ENCODE measurements around the gene MARVELD1. TPM values are rescaled to one million over a fixed set of nuclear protein-coding genes. Genes with fewer than 3 reads are reported as not detected.

MARVELD1 gene
- total RNA-seq, 1 donor from 2014 or later = 43.7 TPM

GRCh38 chr10:97760461-97761257 is 47.1 kb downstream of the MARVELD1 start:
- Histone ChIP-seq H3K36me3 (peaks cover 47 to 53% of the 10 kb centered on the region in 2 donors), H3K27me3 (no peaks in the 10 kb centered on the region), H3K9me3 (no peaks in the 10 kb centered on the region), H3K4me1 (no peaks in the 10 kb centered on the region), H3K4me3 (no peak overlapping the region), H3K27ac (no peak overlapping the region)
- DNase-seq (ENCODE audit: low spot score in 2 of 2) = no peak
- no peak for TF ChIP-seq CTCF (IDR thresholded peaks at IDR 0.05)
- intact Hi-C loops (cut with DNase I) = no loop called here

GRCh38 chr10:97761331-97761865 is 47.9 kb downstream of the MARVELD1 start:
- intact Hi-C loops (cut with DNase I) = no loop called here
- Histone ChIP-seq H3K4me1 (no peaks in the 10 kb centered on the region), H3K27ac (no peak overlapping the region), H3K9me3 (no peaks in the 10 kb centered on the region), H3K4me3 (no peak overlapping the region), H3K36me3 (peaks cover 40 to 46% of the 10 kb centered on the region in 2 donors), H3K27me3 (no peaks in the 10 kb centered on the region)
- no peak for TF ChIP-seq CTCF (IDR thresholded peaks at IDR 0.05)
- DNase-seq (ENCODE audit: low spot score in 2 of 2) = no peak

GRCh38 chr10:97762056-97762455 is 48.5 kb downstream of the MARVELD1 start:
- no peaks in the 10 kb centered on the region for H3K9me3 ChIP-seq
- H3K4me1 ChIP-seq = no peaks in the 10 kb centered on the region
- no peak for TF ChIP-seq CTCF (IDR thresholded peaks at IDR 0.05)
- no peak overlapping the region for H3K27ac ChIP-seq
- H3K36me3 ChIP-seq = peaks cover 33 to 39% of the 10 kb centered on the region in 2 donors
- no peak overlapping the region for H3K4me3 ChIP-seq
- H3K27me3 ChIP-seq = no peaks in the 10 kb centered on the region
- no peak for DNase-seq (ENCODE audit: low spot score in 2 of 2)
- intact Hi-C loops (cut with DNase I) = no loop called here

- DNase-seq (ENCODE audit: low spot score in 2 of 2) = no peak
- H3K4me3 ChIP-seq = no peak overlapping the region
- no peaks in the 10 kb centered on the region for H3K27me3 ChIP-seq
- no peaks in the 10 kb centered on the region for H3K4me1 ChIP-seq
- H3K27ac ChIP-seq = no peak overlapping the region
- H3K9me3 ChIP-seq = no peaks in the 10 kb centered on the region
- intact Hi-C loops (cut with DNase I) = no loop called here
- peaks cover 28 to 31% of the 10 kb centered on the region in 2 donors for H3K36me3 ChIP-seq
- TF ChIP-seq CTCF (IDR thresholded peaks at IDR 0.05) = no peak
Observed at GRCh38 chr10:97762816-97763215, 49.3 kb downstream of the MARVELD1 start.

- Histone ChIP-seq H3K9me3 (no peaks in the 10 kb centered on the region), H3K4me1 (no peaks in the 10 kb centered on the region), H3K27me3 (no peaks in the 10 kb centered on the region), H3K36me3 (peaks cover 28 to 29% of the 10 kb centered on the region in 2 donors), H3K4me3 (no peak overlapping the region), H3K27ac (no peak overlapping the region)
- no peak for DNase-seq (ENCODE audit: low spot score in 2 of 2)
- intact Hi-C loops (cut with DNase I) = no loop called here
- TF ChIP-seq CTCF (IDR thresholded peaks at IDR 0.05) = no peak
Observed at GRCh38 chr10:97763411-97763810, 49.9 kb downstream of the MARVELD1 start.
